ENCODE measurements around the gene HOXC12.

The HOXC12 gene

DNA sequence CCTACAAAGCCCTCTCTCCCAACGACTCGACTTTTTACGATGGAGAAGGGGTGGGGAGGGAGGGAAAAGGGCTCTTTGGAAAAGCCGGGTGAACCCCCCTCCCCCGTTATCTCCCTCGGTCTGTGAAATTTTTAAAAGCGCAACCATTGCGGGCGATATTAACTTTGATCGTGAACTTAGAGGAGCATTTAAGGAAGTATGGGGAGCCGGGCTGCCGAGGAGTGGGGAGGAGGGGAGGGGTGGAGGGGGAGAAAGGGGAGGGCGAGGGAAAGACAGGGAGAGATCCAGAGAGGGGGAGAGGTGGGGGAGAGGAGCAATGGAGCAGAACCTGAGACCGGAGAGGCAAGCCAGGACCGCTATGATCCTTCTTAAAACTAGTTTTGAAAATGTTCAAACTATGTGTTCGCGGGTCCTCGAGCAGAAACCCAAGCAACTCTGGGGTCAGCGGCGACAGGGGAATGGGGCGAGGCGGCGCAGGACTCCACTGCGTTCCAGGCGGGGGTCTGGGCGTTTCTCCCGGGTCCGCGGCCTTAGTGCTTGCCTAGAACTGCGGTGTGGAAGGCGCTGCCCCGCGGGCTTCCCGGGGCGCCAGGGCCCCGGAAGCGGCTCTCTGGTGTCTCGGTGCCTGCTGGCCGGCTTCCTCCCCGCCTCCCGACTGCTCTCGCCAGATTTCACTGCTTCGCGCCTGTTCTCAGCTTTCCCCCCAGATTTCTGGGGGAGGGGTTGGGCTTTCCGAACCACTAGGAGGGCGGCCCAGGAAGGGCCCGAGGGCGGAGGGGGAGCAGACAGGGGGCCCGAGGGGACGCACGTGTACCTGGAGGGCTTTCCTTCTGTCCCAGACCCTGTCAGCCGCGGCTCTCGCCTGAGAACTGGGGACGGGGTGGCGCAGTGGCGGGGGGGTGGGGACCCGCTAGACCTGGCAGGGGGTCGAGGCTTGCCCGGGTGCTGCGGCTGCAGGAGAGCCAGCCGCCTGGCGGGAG lies 19.7 kb downstream of the HOXC12 start, which contains the start of gene HOTAIR:
Gene HOTAIR (minus strand): TSS at position 871 of the 980 bp plus-strand sequence.
- TF ChIP-seq ISL1 (CRISPR knock-in tag; IDR thresholded peaks at IDR 0.05) (no peak), SNAI2 (CRISPR knock-in tag; IDR thresholded peaks at IDR 0.05) (no peak), ZNF8 (CRISPR knock-in tag; IDR thresholded peaks at IDR 0.05) (no peak), TCF4 (CRISPR knock-in tag; IDR thresholded peaks at IDR 0.05; ENCODE audit: borderline replicate concordance) (no peak), TOX (CRISPR knock-in tag; IDR thresholded peaks at IDR 0.05; ENCODE audit: borderline replicate concordance) (no peak), BACH2 (CRISPR knock-in tag; IDR thresholded peaks at IDR 0.05; ENCODE audit: borderline replicate concordance) (no peak), RARB (CRISPR knock-in tag; IDR thresholded peaks at IDR 0.05) (no peak)
- TF ChIP-seq, protein P1, sequence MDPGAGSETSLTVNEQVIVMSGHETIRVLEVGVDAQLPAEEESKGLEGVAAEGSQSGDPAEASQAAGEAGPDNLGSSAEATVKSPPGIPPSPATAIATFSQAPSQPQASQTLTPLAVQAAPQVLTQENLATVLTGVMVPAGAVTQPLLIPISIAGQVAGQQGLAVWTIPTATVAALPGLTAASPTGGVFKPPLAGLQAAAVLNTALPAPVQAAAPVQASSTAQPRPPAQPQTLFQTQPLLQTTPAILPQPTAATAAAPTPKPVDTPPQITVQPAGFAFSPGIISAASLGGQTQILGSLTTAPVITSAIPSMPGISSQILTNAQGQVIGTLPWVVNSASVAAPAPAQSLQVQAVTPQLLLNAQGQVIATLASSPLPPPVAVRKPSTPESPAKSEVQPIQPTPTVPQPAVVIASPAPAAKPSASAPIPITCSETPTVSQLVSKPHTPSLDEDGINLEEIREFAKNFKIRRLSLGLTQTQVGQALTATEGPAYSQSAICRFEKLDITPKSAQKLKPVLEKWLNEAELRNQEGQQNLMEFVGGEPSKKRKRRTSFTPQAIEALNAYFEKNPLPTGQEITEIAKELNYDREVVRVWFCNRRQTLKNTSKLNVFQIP (CRISPR knock-in tag; IDR thresholded peaks at IDR 0.05; ENCODE audit: borderline replicate concordance, low read depth) = no peak
- TF ChIP-seq, protein P2, sequence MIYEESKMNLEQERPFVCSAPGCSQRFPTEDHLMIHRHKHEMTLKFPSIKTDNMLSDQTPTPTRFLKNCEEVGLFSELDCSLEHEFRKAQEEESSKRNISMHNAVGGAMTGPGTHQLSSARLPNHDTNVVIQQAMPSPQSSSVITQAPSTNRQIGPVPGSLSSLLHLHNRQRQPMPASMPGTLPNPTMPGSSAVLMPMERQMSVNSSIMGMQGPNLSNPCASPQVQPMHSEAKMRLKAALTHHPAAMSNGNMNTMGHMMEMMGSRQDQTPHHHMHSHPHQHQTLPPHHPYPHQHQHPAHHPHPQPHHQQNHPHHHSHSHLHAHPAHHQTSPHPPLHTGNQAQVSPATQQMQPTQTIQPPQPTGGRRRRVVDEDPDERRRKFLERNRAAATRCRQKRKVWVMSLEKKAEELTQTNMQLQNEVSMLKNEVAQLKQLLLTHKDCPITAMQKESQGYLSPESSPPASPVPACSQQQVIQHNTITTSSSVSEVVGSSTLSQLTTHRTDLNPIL (CRISPR knock-in tag; IDR thresholded peaks at IDR 0.05; ENCODE audit: low read depth) = no peak
- peak; percentile 40 for ATAC-seq

DNA sequence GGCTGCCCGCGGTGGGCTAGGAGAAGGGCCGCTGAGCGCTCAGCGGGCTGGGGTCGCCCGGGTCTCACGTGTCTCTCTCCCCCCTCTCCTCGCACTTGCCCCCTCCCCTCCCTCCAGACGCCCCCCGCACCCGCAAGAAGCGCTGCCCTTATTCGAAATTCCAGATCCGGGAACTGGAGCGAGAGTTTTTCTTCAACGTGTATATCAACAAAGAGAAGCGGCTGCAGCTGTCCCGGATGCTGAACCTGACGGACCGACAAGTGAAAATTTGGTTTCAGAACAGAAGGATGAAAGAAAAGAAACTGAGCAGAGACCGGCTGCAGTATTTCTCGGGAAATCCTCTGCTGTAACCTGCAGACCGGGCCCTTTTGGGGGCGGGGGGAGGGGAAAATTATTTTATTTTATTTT lies 20.4 kb downstream of the HOXC12 start:
- no peak for ATAC-seq
- TF ChIP-seq CSDC2 (CRISPR knock-in tag; IDR thresholded peaks at IDR 0.05) (no peak), ZC3H10 (CRISPR knock-in tag; IDR thresholded peaks at IDR 0.05) (no peak), ZNF70 (CRISPR knock-in tag; IDR thresholded peaks at IDR 0.05) (no peak), GLIS3 (CRISPR knock-in tag; IDR thresholded peaks at IDR 0.05) (no peak), ISL1 (CRISPR knock-in tag; IDR thresholded peaks at IDR 0.05) (no peak)
- TF ChIP-seq, protein P3, sequence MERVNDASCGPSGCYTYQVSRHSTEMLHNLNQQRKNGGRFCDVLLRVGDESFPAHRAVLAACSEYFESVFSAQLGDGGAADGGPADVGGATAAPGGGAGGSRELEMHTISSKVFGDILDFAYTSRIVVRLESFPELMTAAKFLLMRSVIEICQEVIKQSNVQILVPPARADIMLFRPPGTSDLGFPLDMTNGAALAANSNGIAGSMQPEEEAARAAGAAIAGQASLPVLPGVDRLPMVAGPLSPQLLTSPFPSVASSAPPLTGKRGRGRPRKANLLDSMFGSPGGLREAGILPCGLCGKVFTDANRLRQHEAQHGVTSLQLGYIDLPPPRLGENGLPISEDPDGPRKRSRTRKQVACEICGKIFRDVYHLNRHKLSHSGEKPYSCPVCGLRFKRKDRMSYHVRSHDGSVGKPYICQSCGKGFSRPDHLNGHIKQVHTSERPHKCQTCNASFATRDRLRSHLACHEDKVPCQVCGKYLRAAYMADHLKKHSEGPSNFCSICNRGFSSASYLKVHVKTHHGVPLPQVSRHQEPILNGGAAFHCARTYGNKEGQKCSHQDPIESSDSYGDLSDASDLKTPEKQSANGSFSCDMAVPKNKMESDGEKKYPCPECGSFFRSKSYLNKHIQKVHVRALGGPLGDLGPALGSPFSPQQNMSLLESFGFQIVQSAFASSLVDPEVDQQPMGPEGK (CRISPR knock-in tag; IDR thresholded peaks at IDR 0.05; ENCODE audit: borderline replicate concordance) = no peak
- TF ChIP-seq, protein P2 (CRISPR knock-in tag; IDR thresholded peaks at IDR 0.05; ENCODE audit: low read depth) = no peak

DNA sequence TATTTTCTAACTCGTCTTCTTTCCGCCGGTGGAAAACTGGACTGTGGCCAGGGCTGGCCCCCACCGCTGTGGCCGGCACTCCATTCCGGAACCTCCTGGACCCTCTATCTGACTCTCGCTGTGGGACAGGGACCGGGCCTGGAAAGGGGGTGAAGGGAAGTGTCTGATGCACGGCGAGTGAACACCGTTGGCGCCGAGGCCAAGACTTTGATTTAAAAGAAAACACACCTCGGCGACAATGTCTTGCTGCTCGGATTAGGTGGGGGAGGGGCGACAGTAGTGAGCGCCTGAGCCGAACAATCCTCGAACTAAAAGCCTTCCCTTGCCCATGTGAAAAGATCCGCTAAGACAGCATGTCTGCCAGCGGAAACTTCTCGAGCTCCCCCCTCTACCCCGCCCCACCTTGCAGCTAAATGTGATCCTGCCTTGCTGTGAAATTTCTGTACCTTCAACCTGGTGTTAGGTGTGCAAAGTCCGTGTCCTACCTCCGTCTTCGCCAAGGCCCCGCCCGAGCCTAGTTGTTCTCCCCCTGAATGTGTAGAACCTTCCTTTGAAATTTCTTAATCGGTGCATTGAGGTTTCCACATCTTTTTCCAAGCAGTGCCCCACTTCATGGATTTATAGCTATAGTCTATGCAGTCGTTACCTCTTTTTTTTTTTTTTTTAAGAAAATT lies 20.9 kb downstream of the HOXC12 start:
- no peak for ATAC-seq
- TF ChIP-seq ZC3H10 (CRISPR knock-in tag; IDR thresholded peaks at IDR 0.05) (no peak), SNAI2 (CRISPR knock-in tag; IDR thresholded peaks at IDR 0.05) (no peak), BACH2 (CRISPR knock-in tag; IDR thresholded peaks at IDR 0.05; ENCODE audit: borderline replicate concordance) (no peak), CSDC2 (CRISPR knock-in tag; IDR thresholded peaks at IDR 0.05) (no peak), ZNF70 (CRISPR knock-in tag; IDR thresholded peaks at IDR 0.05) (no peak)

DNA sequence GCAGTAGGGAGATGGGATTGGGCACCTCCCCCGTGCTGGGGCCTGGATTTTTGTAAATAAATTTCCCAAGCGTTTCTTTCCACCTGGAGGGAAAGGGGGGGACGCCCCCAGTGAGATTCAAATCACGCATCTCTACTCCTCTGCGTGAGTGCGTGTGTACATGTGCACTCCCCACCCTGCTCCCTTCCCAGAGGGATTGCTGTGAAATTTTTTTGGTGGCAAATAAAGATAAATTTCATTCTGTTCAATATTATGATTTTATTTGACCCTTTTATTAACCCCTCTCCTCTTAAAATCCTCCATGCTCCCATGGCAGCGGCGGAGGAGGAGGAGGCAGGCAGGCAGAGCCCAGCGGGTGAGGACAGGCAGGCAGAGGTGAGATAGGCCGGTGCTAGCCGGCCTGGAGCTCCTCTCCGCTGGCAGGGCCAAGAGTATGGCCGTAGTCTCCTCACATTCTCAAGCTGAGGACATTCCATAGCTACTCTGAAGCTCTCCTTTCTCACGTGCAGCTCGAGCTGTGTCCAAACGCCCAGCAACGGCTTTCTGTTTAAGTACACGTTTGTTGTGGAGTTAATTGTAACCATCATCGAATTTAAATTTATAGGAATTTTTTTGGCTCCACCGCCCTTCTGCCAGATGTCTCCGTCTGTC lies 21.6 kb downstream of the HOXC12 start:
- TF ChIP-seq OSR1 (CRISPR knock-in tag; IDR thresholded peaks at IDR 0.05) = no peak
- TF ChIP-seq ZFP30 (CRISPR knock-in tag; IDR thresholded peaks at IDR 0.05) = no peak
- TF ChIP-seq PPARA (CRISPR knock-in tag; IDR thresholded peaks at IDR 0.05; ENCODE audit: borderline replicate concordance) = no peak
- peak; percentile 28; the same call in 2 of the 3 replicates for ATAC-seq
